GM19238 (cell line): ENCODE data around the gene GPC5.
"Not testable (repeated sequence)": the region's sequence is repeated elsewhere in the genome, so short reads cannot be mapped to it uniquely, and the experiment has no call there.

Experiments
- DNase-seq: peaks from one replicate; pipeline ENCODE4 v3.0.0; 2011; ENCODE audit warnings: low spot score; ENCODE audit not compliant: insufficient read length

Gene GPC5

GRCh38 chr13:91398413-91399188, at the start of gene GPC5:
GPC5 (plus strand) TSS chr13:91398621.
- DNase-seq = peak; percentile 70

GRCh38 chr13:91348906-91349435, 49.5 kb upstream of the GPC5 start:
- DNase-seq = peak; percentile 72

GRCh38 chr13:91349992-91350911, 48.2 kb upstream of the GPC5 start:
- no peak for DNase-seq

GRCh38 chr13:91351123-91351522, 47.3 kb upstream of the GPC5 start:
- no peak for DNase-seq

- no peak for DNase-seq
These were observed 46.4 kb upstream of the GPC5 start for GRCh38 chr13:91351980-91352379.

- DNase-seq = not testable (repeated sequence)
These were observed 45.5 kb upstream of the GPC5 start for GRCh38 chr13:91352891-91353290.

GRCh38 chr13:91353494-91353893, 44.9 kb upstream of the GPC5 start:
- no peak for DNase-seq

- DNase-seq = no peak
These were observed 43.2 kb upstream of the GPC5 start for GRCh38 chr13:91355099-91355825.

- no peak for DNase-seq
These were observed 42.4 kb upstream of the GPC5 start for GRCh38 chr13:91355826-91356710.

- DNase-seq = no peak
These were observed 41.4 kb upstream of the GPC5 start for GRCh38 chr13:91356919-91357612.

- DNase-seq = no peak
These were observed 40.6 kb upstream of the GPC5 start for GRCh38 chr13:91357613-91358386.

- no peak for DNase-seq
These were observed 40.0 kb upstream of the GPC5 start for GRCh38 chr13:91358387-91358782.

- DNase-seq = no peak
These were observed 39.3 kb upstream of the GPC5 start for GRCh38 chr13:91359111-91359510.

GRCh38 chr13:91359631-91360030, 38.8 kb upstream of the GPC5 start:
- DNase-seq = no peak

GRCh38 chr13:91360246-91360751, 38.1 kb upstream of the GPC5 start:
- no peak for DNase-seq

GRCh38 chr13:91361755-91362271, 36.6 kb upstream of the GPC5 start:
- DNase-seq = no peak

- DNase-seq = no peak
These were observed 35.5 kb upstream of the GPC5 start for GRCh38 chr13:91362908-91363307.

GRCh38 chr13:91368101-91368500, 30.3 kb upstream of the GPC5 start:
- DNase-seq = no peak
